GM18873 (cell line): ENCODE measurements around the gene EPSTI1.

ENCODE experiments used
- ATAC-seq: cut with Tn5 transposase; IDR thresholded peaks from one replicate; pipeline ENCODE4 v1.9.1; 2021; ENCODE audit warnings: mild to moderate bottlenecking, moderate library complexity, moderate number of reproducible peaks; ENCODE audit not compliant: unreplicated experiment, low FRiP score

The EPSTI1 gene

DNA sequence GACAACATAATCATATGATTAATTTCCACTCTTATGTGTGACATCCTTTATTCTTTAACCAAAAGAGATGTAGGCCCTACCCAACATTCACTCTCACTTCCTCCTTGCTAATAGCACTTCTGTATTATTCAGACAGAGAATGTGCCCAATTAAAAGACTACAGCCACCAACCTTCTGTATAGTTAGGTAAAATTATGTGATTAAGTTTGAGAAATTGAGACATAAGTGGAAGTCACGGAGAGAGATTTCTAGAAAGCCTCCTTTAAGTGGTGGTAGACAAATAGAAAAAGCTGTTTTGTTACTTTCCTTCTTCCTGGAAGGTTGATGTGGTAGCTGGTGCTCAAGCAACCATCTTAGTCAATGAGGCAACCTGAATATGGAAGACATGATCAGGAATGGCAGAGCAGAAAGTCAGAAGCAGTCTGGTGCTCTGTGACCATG, 14.8 kb downstream of the EPSTI1 start:
- ATAC-seq = no peak

DNA sequence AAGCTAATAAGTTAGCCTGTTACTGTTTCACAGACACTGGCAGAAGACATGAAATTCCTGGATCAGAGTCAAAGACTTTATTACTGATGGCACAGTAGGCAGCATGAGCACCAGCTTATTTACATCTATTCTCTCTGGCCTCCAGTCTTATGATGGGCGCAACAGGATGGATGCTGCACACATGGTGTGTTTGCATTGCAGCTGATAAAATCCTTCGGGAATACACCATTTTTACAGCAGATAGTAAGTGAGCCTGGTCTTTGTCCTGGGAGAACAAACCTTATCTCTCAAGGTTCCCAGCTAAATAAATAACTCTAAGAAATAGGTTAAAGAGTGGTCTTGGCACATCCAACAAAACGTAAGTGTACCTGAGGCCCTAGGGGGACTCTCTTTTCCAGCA, 16.0 kb downstream of the EPSTI1 start:
- ATAC-seq = no peak

DNA sequence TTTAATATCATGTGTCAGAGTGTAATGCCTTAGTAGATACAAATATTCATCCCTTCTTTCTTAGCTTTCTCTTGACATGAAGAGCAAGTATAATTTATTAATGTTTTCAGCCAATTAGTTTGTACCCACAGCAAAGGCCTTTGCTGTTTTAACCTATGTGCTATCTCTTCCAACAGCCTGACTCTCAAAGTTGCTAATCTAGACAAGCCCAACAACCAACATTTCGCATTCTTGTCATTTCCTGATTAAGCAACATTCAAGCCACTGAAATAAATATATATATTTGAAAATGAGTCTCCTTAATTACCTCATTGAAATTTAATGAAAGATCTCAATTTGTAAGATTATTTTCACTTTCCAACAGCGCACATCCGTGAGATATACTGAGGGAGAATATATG, 18.5 kb downstream of the EPSTI1 start:
- no peak for ATAC-seq

DNA sequence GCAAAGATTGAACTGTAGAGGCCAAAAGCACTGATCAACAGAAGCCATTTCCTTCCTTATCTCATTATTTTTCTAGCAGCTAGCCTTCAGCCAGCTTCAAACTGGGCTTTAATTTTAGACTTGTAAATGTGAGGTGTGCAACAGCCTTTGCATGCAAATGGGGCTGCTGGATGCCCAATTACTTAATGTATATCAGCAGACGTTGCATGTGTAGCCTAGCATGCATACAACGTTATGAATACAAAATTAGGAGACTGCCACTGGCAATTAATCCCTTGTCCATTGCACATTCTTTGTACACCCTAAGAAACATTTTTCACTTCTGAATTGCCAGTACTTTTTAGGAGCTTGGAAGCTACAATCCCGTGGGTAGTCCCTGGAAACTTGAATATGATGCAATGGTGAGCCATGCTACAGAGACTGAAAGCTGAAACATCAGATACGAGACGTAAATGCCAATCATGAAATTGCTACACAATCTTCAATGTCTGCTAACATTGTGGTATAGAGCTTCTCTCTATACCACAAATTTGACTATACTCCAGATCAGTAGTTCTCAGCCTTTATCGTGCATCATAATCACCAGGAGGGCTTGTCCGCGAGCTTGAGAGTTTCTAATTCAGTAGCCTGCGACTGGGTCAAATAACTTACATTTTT, 20.2 kb downstream of the EPSTI1 start:
- ATAC-seq = no peak

DNA sequence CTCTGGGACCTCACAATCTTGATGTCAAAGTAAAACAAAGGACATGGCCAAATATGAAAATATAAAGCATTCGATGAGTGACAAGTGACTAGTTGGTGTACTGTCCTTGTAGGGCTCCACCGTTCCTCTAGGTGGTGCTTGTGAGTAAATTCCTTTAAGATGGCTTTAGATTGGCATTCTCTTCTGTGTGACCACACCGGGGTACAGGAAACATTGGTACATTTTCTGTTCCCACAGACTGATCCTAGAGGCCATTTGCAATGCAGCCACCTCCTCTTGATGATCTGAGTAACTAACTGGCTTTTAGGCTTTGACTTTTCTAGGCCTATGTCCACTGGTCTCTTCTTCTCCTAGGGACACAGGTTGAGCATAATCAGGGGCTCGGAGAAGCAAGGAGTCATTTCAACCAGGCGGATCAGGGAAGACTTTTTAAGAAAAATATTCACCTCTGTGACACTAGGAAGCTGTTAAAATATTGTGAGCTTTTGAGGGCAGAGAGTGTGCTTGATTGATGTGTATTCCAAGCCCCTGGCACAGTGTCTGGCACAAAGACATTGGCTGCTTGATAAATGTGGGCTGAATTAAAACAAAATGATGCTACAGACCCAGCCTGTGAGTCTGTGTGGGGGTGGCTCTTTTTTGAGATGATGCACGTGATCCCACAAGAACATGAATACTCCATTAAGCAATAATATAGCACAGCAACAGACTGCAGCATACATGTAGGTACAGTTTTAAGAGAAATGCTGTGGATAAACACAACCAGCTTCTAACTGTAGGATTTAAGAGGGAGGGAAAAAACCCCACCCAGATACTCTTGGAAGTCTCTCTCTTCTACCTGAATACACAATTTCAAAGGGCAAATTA, 21.0 kb downstream of the EPSTI1 start:
- ATAC-seq = peak; percentile 64

DNA sequence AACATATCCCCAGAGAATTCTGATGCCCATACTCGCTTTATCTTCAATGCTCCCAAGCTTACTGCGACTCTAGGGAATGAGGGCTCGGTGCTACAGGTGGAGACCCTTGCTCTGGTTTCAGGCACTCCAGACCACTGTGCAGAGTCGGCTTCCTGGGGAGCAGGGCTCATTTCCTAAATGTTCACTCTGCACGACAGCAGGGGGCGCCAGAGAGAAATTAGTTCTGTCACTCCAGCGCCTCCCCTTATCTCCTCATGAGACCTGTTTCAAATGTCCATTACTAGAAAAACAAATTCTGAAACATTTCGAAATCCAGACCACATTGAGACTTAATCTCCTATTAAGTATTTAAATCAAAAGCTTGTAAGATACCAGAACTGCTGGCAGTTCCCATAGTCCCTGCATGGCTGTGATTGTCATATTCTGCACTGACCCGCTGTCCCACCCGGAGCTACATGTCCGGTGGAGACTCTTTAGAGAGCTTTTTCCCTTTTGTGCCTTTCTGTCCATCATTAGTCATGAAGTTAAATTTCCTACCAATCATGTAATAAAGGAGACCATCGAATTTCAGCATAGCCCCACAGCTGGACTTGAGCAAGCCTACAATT, 22.4 kb downstream of the EPSTI1 start:
- ATAC-seq = no peak

DNA sequence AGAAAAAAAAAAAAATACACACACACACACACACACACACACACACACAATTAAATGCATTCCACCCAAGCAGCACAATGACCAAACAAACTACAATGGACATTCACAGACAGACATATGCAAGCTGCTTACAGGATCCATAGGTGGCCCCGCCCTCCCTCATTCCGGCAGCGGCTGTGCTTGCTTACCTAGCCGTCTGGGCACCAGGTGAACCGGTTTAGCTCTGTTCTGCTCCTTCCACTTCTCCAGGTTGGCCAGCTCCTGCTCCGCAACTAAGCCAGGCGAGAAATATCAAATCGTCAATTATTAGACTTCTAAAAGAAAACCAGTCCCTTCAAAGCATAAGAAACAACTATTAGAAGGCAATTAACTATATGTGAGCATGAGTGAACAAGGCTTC, 23.1 kb downstream of the EPSTI1 start:
- no peak for ATAC-seq

DNA sequence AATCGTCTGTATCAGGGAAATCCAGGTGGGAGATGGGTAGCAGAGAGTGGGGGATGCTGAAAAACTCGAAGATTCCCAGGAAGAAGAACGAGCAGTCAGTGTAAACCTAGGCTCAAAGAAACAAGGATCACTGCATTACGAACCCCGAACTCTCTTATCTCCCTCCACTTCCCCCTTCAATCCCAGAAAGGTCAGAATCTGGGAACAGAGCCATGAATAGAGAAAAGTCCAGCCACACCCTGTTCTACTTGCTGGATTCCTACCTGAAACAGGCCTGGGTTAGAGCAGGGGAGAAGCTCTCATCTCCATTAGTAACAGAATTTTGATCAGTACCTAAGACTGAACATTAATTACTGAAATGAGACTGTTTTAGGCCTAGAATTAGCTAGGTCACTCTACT, 24.4 kb downstream of the EPSTI1 start:
- ATAC-seq = no peak

DNA sequence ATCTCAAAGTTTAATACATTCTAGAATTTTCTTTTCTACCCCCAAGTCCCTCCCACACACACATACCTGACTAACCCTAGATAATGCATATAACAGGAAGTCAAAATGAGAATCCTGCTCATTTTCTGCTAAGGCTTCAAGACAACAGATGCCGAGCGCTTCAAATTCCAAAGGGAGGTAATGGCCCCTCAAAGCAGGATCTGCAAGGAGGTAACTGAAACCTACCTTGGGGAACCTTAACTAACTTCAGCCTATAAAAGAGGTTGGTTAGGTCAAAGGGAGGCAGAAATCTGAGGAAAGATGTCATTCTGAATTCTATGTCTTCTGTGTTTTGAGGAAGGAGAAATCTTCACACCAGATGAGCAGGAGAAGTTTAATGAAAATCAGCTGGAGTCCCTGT, 26.8 kb downstream of the EPSTI1 start:
- ATAC-seq = no peak

DNA sequence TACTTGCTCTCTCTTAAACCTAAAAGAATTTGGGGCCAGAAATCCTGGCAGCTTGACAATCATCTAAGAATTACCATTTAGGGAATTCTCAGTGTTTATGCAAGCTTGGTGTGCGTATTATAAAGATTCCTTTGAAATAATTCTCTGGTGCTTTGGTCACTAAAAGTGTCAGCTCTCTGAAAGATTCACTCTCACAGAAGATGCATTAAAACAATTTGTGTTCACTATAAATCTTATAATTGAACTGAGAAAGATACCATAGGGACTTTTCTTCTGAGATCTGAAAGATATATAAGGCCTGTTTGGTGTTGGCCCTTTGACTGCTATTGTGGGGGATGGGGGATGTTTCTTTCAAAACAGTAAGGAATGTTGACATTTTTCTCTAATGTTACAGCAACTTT, 27.3 kb downstream of the EPSTI1 start:
- no peak for ATAC-seq

DNA sequence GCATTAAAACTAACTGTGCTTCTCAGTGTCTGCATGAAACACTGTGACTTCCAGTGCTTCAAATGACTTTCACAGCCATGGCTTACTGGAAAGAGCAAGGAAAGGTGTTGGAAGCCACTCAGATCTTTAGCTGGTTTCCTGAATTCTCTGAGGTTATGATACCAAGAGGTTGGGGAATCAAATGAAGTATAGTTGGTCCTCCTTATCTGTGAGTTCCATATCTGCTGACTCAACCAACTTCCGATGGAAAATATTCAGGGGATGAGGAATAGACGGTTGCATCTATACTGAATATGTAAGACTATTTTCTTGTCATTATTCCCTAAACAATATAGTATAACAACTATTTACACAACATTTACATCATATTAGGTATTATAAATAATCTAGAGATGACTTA, 32.4 kb downstream of the EPSTI1 start:
- ATAC-seq = no peak

DNA sequence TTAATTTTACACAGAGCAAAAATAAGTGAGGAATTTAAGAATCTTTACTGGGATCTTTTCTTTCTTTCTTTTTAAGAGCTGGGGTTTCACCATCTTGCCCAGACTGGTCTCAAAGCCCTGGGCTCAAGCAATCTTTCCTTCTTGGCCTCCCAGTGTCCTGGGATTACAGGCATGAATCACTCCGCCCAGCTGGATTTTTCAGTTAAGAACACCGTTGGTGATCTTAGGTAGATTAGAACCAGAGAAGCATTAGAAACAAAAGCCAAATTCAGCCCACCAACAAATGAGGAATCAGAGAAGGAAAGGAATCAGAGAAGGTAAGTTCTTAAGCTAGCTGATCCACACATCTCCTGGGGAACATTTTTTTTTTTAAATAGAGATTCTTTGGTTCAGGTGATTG, 34.2 kb downstream of the EPSTI1 start:
- no peak for ATAC-seq

DNA sequence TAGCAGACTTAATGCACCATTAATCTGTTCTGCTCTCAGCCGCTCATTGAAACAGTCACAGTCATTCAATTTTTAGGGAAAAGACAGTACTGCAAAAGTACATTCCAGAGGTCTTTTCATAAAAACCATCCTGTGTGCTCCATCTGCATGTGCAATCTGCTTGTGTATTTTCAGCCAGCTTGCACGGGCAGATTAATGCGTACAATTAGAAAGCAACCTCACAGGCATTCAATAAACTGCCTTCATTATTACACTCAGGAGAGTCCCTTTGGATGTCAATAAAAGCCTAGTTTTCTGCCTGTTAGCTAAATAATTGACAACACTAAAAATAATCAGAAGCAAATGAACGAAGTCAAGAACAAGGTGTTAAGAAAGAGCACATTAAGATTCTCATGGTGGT, 41.9 kb downstream of the EPSTI1 start:
- ATAC-seq = no peak

DNA sequence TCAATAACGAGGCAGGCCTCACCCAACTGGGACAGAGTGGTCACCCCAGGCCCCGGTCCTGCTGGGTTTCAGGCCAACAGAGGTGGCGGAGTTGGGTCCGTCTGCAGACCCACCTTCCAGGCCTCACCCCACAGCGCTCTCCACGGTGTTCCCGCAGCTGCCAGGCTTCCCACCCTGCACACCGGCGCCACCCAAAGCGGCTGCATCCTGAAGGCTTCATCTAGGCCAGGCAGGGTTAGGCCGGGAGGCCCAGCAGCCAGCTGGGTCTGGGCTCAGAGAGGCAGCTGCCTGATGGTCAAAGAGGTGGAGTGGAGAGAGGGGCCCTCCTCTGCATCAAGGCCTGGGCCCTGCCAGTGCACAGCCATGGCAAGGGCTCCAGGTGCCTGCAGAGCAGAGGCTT, 44.1 kb downstream of the EPSTI1 start:
- ATAC-seq = no peak

DNA sequence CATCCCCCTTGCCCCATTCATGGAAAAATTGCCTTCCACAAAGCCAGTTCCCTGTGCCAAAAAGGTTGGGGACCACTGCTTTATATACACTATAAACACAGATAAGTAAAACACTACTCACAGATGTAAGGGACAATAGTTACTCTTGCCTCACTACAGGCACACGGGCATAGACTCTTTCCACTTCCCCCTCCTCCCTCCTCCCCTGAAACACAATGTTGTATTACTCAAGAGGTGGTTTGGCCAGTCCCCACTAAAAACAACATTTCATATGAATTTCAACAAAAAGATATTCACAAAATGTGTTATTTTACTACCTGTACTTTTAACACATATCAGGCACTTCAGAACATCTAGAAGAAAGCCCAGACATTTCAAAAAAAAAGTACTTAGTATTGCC, 45.1 kb downstream of the EPSTI1 start:
- no peak for ATAC-seq

DNA sequence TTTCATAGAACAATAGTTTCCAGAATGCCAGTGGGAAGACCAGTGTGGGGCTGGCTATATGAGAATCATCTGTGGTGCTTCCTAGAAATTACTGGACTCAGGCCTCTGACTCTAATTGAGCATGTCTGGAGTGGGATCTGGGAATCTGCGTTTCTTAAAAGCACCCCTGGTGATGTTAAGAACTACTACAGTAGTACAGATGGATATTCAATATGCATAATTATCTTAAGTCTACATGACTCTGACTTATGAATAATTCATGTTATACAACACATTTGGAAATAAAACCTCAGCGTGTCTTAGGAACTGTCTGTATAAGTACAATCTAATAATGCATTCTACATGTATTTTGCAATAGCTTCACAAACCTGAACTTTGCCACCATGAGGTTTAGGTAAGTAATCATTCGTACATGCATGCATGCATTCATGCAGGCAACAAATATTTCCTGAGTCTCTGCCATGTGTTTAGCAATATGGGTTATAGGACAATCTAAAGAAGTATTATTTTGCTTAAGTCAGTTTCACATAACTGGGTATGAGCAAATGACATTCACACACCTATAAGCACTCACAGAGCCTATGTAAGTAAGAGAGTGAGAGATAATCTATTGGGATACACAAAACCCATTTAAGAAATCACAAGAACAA, 62.0 kb downstream of the EPSTI1 start:
- no peak for ATAC-seq

DNA sequence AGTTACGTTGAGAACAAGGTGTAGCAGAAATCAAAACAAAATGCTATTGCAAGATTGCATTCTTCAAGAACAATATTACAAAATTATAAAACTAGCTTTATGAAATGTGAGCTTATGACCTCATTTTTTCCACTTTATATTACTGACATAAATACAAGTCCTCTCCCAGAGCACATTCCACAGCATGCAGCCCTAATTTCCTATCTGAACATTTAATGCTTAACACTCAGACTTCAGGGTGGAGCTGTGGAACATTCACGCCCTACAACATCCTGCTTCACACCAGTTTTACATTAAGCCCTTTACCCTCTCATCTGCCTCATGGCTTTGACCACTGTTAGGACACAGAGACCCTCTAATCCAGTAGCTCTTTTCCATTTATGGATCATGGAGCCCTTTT, 65.5 kb downstream of the EPSTI1 start:
- ATAC-seq = no peak

DNA sequence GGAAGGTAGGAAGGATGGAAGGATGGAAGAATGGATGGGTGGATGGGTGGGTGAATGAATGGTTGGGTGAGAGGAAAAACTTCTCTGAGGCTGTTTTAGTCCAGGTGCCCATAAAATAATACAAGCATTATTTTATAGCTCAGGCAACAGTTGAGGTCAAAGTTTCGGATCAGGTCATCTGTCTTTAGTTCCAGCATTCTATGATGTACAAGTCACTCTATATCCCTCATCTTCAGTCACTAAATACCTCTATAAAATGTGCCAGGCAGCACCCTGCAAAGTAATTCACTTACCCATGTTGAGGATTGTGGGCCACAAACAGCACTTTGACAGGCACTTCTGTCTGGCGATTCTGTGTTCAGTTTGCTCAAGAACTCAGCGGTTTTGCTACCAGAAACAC, 66.0 kb downstream of the EPSTI1 start:
- ATAC-seq = no peak

DNA sequence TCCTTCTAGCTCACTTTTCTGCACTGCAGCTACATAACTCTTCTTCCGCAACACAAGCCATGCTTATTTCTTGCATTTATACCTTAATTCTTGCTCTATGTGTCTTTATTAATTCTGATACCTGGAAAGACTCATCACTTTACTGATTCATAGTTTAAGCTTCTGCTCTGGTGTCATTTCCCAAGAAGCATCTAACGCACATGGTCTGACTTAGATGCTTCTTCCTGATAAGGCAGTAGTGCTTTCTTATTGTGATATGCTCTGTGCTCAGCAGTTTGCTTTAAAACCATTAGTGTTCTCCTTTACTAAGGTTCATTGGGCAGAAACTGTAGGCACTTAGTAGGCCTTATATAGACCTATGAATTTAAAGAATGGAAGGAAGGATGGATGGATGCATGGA, 66.4 kb downstream of the EPSTI1 start:
- no peak for ATAC-seq

DNA sequence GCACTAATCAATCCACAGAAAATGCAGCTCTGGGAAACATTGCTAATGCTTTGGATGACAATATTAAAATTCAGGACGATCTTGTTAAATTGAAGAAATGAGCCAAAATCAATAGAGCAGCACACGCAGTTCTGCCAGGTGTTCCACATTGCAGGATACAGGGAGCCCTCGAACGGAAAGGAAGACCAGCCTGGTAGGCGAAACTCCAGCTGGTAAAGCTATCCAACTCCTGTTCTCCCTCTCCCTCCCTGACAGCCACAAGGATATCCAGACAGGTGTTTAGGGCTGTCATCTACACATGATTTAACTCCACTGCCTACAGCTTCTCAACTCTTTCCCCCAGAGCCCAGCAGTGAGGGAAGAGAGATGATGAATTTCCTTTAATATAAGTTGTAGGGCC, 67.7 kb downstream of the EPSTI1 start:
- no peak for ATAC-seq

DNA sequence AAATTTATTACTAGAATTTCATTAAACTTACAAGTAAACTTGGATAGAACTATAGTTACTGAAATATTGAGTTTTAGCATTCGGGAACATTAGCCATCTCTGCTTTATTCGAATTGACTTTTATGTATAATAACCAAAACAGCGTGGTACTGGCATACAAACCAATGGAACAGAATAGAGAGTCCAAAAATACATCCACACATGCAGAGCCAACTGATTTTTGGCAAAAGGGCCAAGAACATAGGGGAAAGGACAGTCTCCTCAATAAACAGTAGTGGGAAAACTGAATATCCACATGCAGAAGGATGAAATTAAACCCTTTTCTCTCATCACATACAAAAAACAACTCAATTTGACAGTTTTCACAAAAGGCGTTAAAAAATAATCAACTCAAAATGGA, 84.3 kb downstream of the EPSTI1 start:
- no peak for ATAC-seq
